Stimulated activated CD4-positive, alpha-beta T cell treated with anti-CD3 and anti-CD28 coated beads, TNF-alpha, amount 100 ng/mL, for 1 hour (primary cell): ENCODE data around the gene MLLT3.
A peak's percentile ranks its signal among the peaks of the same experiment; 100 is the strongest.

Source experiments
- DNase-seq, 3 donors: peaks; one replicate each; pipeline ENCODE4 v3.0.0-alpha.2; 2020; ENCODE audit warnings: low read depth in 3 of 3, low spot score in 1 of 3

Gene MLLT3

GRCh38 chr9:20630241-20630943, 8.1 kb upstream of the MLLT3 start:
- DNase-seq: no peak

GRCh38 chr9:20625003-20625349, 2.7 kb upstream of the MLLT3 start:
- no peak for DNase-seq

DNA sequence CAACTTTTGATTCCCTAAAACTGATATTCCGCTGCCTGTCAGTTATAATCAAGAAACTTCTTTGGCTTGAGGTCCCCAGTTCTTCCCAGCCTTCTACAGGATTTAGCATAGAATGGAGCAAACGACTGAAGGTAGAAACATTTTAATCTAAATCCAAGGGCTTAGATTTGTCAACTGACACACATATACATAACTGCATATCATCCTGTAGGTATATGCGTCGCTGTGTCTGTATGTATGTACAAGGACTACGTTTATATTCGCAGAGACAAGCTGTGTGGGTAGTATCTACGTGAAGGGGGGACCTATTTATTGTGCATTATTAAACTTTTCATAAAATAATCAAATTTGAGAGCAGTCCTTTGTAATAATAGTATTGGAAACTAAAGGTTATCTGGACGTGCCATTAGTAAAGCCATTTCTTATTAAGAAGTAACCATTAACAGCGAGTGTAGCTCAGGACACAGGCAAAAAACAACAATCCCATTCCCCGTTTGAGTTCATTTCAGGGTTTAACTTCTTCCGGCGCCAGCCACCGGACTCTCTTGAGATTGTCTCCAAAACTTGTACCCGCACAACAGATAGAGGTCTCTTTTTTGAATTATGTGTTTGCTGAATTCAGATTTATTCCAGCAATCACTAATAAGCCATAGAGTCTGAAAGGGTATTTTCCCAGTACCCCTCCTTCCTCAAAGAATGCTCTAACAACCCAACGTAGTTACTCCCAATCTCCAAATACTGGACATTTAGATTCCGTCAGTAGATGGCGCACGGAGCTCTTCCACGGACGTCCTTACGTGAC, 2.1 kb upstream of the MLLT3 start:
- no peak for DNase-seq

GRCh38 chr9:20623748-20624124, 1.4 kb upstream of the MLLT3 start:
- no peak for DNase-seq

- peak in 2 of 3 donors; percentile 20 to 38 for DNase-seq
Observed at GRCh38 chr9:20623021-20623747, 885 bp upstream of the MLLT3 start.

GRCh38 chr9:20621471-20622329, 599 bp downstream of the MLLT3 start:
- DNase-seq: peak; percentile 57 to 68 (median 57)

DNA sequence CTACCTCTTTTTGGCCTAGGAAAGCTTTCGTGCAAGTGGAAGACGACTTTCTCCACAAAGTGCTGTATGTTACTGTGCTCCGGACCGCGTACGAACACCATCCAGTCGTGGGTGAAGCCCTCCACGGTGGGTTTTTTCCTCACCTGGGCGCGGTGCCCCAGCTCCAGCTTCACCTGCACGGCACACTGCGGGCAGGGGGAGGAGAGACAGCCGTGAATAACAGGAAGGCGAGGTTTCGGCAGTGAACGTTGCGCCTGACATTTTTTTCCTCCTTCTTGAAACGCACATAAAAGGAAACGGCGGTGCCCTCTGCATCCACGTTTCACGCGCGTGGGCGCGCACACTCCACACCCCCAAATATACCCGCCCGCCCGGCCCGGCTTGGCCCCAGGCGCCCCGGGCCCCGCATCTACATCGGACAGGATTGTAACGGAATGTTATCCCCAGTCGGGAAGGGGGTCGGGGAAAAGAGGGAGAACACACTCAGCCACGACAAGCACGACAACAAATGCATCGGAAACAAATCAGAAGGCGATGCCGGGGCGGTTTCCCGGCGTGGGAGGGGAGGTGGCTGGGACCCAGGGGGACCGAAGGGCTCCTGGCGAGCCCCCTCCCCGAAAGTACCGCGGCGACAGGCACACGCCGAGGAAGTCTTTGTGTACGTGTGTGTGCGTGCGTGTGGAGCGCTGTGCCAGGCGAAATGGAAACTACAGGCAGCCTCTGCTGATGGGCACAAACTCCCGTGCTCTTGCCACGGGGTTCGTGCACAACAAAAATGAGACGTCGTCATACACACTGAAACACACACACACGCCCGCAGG, 1.4 kb downstream of the MLLT3 start:
- peak in 2 of 3 donors; percentile 37 to 47 for DNase-seq

- DNase-seq: no peak
Observed at GRCh38 chr9:20619487-20620200, 2.7 kb downstream of the MLLT3 start.

DNA sequence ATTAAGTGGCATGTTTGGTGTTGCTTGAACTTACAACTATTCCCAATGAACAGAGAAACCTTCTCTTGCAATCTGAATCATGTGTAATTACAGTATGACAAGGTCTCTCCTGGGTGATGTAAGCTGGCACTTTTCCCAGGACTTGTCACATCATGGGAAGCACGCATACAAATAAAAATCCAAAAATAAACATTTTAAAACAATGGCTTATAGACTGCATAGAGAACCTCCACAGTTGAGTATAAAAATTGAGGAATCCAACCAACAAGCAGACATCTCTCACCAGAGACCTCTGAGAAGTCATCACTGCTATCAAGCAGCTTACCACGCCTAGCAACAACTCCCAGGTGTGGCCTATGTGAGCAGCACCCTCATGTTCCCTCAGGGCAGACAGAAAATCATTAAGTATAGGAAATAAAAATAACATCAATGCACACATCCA, 3.9 kb downstream of the MLLT3 start:
- no peak for DNase-seq

- no peak for DNase-seq
Observed at GRCh38 chr9:20616808-20617207, 5.5 kb downstream of the MLLT3 start.

GRCh38 chr9:20614602-20615216, 7.6 kb downstream of the MLLT3 start:
- DNase-seq: no peak

DNA sequence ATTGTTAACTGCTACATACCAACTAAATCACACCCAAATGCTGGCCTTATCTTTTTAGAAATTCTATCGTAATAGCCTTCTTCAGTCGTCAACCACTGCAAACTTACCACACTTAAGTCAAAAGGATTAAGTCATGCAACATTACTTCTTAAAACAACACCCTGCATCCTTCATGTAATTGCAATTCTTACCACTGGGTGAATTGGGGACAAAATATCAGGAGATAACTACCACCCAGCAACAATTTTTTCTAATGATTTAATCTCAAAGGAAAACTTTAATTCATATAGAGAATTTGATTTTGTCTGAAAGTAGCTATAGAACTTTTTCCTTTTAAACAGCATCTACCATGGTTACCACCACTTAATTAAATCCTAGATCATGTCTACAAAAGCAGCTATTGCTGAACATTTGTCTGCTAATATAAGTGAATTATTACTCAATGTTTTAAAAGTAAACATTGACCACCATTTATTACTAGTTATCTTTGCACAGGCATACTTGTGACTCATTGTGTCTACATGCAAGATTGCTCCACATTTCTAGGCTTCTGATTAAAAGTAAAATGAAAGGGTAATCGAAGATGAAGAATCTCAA, 10.5 kb downstream of the MLLT3 start:
- DNase-seq: no peak

GRCh38 chr9:20610591-20610990, 11.7 kb downstream of the MLLT3 start:
- DNase-seq: no peak

- DNase-seq: no peak
Observed at GRCh38 chr9:20608582-20608981, 13.7 kb downstream of the MLLT3 start.

- no peak for DNase-seq
Observed at GRCh38 chr9:20606652-20607051, 15.6 kb downstream of the MLLT3 start.

DNA sequence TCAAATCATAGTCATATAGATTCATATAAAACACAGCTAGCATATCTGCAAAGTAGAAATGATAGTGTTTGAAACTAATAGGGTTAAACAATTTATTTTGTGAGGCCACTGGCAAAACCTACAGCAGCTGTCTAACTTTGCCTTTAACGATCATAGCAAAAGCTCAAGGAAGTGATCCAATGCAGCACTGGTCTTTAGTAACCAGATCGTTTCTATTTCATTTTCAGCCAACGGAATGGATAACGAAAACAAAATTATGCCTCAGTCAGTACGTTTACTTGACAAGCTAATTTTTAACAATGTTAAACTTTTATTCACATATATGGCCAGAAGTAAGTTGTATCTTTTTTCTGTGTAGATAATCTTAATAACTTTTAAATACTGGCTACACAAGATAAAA, 17.7 kb downstream of the MLLT3 start:
- no peak for DNase-seq

- no peak for DNase-seq
Observed at GRCh38 chr9:20603524-20604268, 18.6 kb downstream of the MLLT3 start.

DNA sequence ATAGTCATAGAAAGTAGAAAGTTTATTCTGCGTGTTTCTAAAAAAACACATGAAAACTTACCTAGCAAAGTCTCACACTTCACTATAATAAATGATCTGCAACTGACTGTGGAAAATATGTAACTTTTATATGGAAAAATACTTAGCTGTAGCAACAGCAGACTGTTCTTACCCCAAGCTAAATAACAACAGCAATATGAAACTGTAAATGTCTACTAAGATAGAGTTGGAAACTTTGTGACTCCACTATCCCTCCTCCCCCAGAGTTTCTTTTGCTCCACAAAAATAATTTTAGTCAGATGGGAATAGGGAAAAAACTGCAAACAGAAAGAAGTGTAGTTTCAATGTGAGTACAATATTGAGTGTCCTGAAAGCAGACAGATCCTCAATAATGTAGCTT, 21.0 kb downstream of the MLLT3 start:
- DNase-seq: no peak
